ENCODE measurements around the gene DRC3.

- TF ChIP-seq ZNF217 (IDR thresholded peaks at IDR 0.05) (no peak), ZBED1 (IDR thresholded peaks at IDR 0.05; ENCODE audit: borderline replicate concordance) (no peak)
Measured at GRCh38 chr17:17926840-17927449, 45.7 kb upstream of the DRC3 start.
